Activated T-helper 1 cell treated with Interleukin-2 at 50 U/mL for 16 hours (primary cell): ENCODE measurements around the gene RTN1.

Source experiments
- DNase-seq: peaks from one replicate; pipeline ENCODE4 v3.0.0-alpha.2; 2020; ENCODE audit warnings: low read depth

The RTN1 gene, protein sequence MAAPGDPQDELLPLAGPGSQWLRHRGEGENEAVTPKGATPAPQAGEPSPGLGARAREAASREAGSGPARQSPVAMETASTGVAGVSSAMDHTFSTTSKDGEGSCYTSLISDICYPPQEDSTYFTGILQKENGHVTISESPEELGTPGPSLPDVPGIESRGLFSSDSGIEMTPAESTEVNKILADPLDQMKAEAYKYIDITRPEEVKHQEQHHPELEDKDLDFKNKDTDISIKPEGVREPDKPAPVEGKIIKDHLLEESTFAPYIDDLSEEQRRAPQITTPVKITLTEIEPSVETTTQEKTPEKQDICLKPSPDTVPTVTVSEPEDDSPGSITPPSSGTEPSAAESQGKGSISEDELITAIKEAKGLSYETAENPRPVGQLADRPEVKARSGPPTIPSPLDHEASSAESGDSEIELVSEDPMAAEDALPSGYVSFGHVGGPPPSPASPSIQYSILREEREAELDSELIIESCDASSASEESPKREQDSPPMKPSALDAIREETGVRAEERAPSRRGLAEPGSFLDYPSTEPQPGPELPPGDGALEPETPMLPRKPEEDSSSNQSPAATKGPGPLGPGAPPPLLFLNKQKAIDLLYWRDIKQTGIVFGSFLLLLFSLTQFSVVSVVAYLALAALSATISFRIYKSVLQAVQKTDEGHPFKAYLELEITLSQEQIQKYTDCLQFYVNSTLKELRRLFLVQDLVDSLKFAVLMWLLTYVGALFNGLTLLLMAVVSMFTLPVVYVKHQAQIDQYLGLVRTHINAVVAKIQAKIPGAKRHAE

DNA sequence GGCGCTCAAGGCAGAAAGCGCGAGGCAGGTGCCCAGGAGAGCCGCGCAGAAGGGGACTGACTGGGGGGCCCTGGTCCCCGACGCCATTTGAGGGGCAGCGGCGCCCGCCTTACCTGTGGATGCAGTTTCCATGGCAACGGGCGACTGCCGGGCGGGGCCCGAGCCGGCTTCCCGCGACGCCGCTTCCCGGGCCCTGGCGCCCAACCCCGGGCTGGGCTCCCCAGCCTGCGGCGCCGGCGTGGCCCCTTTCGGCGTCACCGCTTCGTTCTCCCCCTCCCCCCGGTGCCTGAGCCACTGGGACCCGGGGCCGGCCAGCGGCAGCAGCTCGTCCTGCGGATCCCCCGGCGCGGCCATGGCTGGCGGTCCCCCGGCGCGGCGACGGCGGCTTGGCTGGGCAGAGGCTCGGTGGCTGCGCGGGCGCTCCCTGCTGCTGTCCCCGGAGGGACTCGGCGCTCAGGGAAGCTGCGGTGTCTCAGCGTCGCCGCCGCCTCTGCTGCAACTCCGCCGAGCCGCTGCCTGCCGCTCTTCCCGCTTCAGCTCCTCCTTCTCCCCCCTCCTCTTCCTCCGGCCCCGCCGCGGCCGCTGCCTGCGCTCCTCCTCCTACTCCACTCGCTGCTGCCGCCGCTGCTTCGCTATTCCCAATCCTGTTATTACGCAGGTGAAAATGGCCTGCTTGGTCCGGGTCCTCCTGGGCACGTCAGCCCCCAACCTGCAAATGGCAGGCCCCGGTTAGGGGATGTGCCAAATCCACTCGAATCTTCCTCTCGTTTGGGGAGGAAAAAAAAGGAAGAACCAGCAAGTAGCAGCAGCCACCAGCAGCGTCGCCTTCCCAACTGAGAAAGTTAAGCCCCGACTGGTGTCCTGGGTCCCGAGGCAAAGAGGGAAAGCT lies at the start of gene RTN1:
TSS of gene RTN1 (minus strand) at position 500 of the 889 bp plus-strand sequence. CDS start at position 354, 146 bp downstream.
- DNase-seq = no peak

DNA sequence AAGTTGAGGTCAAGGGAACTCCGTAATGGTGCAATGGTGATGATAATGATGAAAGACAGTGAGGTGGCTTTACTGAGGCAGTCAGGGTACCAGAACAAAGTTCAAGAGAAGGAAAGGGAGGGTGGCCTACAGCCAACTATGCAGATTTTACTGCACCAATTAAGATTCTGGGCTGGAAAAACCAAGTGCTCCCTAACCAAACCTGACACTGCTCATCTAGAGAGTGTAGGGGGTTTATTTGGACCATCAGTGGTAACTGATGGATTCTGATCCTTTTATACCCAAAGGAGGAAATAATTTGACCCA lies 49.8 kb upstream of the RTN1 start:
- DNase-seq = no peak

DNA sequence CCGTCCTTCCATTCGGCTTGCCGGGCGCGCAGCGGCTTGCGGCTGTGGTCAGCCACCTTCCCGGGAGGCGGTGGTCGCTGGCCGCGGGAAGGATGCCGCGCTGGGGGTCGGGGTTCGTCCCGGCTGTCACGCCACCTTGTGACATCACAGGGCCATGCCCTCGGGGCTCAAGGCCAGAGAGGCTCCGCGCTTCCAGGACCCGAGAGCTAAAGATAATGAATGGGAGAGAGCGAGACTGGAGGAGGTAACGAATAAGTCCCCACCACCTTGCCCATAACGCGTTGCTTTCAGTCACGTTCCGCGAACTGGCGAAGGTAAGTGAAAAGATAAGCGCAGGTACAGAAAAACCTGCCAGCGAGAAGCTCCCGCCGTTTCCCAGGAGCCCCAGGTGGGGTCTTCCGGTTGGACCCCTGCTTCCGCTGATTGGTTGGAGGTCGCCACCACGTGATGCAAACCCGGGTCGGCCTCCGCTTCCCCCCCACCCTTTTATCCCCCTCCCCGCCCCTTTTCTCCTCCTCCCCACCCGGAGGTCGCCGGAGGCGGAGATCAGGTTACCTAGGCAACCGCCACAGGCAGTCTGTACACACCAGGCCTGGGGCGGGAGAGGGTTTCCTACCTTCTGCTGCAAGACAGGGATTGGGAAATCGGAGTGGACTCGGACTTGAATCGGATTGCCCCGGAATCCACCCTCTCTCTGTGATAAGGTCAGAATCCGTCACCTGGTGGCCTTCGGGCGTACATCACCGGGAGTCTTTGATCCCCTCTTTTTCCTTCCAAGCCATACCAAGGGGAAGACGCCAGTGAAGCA lies 49.2 kb upstream of the RTN1 start, which contains the start of gene LRRC9:
TSS of gene LRRC9 (plus strand) at position 575 of the 808 bp plus-strand sequence.
- DNase-seq = no peak

DNA sequence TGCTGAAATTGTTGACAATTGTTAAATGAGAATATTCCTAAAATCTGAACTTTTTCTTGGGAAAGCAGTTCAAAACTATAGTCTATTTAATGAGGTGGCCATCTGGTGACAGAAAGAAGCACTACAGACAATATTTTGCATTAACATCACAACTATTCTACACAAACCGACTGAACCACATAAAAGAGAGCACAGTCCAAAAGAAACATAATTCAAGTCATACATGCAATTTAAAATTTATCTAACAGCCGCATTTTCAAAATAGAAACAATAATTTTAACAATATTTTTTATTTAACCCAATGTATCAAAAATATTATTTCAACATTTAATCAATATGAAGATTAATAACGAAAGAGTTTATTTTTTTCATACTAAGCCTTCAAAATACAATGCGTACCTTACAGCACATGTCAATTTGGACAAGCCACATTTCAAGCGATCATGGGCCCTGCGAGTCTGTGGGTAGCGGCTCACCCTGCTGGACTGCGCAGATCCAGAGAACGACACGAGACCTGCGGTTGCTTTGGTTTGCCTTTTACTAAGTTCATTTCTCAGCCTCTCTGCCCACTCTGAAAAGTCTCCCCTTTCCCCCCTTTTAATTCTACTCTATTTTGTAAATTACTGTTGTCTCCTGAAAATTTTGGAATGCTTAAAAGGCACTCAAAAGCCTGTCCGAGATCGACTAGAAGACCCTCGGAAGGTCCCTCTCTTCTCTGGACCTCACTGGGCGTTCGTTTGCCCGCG lies 48.4 kb upstream of the RTN1 start:
- DNase-seq = no peak

DNA sequence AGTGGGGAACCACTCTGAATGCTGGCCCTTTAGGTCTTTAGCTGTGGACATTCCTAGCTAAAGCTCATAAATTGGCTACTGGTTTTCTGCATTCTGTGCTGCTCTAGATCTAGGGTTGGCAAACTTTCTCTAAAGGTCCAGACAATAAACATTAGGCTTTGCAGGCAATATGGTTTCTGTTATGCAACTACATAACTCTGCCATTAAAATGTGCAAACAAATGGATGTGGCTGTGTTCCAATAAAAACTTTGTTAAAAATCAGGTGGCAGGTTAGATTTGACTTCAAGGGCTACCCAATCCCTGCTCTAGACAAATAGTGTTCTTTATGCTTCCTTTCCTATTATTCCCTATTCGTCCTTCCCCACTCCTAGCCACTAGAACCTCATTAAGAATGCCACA lies 42.6 kb upstream of the RTN1 start:
- DNase-seq = no peak

DNA sequence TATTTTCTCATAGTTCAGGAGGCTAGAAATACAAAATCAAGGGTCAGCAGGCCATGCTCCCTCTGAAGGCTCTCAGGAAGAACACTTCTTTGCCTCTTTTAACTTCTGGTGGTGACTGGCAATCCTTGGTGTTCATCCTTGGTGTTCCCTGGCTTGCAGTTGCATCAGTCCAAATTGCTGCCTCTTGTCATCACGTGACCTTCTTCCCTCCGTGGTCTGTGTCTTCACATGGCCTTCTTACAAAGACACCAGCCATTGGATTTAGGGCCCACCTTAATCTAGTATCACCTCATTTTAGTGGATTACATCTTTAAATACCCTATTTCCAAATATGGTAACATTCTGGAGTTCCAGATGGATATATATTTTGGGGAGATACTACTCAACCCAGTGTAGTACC lies 41.9 kb upstream of the RTN1 start:
- no peak for DNase-seq

DNA sequence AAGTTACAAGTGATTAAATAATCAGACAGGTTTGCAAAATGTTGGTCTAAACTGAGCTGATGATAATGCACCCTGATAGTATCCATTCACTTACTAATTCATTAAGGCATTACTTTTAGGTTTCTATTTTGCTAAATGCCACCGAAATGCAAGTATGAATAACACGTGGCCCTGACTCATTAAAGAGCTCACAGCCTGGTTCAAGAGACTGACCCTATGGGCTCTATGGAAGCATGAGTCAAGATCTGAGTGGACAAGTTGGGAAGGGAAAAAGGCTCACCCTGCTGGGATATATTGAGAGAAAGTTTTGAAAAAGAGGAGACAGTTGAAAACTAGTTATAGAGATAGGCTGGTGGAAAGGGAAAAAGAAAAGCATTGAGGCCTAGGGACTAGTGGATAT lies 34.6 kb upstream of the RTN1 start:
- no peak for DNase-seq

DNA sequence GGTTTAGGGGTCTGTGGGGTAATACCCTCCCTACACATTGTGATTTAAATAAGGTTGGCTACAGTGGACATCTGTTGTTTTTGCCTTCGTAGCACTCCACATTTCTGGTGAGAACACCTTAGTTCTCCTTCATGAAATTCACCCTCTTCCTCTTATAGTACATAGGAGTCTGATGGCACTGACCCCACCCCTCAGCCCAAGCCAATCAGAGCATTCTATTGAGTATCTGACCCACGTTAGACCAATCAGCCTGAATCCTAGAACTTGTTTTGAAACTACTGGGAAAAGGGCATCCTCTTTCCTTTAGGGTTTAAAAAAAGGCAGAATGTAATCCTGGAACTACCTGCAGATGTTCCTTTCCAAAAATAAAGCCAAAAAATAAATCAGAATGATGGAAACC lies 33.6 kb upstream of the RTN1 start:
- no peak for DNase-seq

DNA sequence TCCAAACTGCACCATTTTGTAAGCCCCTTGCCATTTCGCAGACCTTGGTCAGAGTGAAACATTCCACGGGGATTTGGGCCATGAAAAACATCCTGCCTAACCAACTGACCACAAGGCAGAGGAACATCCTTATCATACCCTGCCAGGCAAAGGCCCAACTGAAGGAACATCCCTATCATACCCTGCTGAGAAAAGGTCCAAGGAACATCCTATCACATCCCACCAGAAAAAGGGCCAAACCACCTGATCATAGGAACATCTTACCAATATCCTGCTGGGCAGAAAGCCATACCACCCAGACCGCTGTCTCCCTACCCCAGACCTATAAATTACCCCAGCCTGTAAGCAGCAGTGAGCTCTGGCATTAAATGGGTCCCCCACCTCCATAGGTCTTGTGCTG lies 30.0 kb upstream of the RTN1 start:
- DNase-seq = no peak

DNA sequence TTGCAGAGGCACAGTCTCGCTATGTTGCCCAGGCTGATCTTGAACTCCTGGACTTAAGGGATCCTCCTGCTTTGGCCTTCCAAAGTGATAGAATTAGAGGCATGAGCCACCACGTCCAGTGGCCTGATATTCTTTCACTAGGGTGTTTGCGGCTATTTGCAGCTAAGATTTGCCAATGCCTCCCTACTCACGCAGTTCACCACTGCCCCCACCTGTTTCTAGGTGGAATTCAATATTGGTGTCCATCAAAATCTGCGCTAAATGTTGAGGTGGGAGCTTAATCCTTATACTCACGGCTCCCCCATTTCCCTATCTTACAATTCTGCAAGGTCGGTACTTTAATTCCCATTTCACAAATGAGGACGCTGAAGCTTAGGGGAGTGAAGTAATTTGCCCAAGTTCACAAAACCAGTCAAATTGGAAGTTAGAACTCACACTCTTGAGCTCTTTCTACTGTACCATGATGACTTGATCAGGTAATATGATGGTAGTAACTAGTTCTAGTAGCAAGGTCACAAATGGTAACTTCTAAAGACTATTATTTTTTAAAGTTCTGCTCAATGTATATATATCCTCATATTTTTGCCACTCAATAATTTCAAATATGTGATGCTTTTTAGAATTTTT lies 27.3 kb upstream of the RTN1 start:
- DNase-seq = no peak

DNA sequence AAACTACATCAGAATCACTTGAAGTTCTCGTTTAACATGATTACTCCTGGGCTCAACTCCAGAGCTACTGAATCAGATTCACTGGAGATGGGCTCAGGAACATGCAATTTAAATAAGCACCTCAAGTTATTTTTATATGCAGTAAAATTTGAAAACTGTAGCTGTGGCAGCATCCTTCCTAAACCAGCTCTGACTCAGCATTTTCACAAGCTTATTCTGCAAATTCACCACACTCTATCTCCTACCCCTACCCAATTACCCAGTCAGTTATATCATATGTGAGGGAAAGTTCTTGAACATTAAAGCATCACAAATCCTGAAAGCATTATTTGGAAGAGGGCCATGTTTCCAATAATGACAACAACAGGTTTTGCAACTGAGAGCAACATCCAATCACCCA lies 25.1 kb upstream of the RTN1 start:
- DNase-seq = no peak

DNA sequence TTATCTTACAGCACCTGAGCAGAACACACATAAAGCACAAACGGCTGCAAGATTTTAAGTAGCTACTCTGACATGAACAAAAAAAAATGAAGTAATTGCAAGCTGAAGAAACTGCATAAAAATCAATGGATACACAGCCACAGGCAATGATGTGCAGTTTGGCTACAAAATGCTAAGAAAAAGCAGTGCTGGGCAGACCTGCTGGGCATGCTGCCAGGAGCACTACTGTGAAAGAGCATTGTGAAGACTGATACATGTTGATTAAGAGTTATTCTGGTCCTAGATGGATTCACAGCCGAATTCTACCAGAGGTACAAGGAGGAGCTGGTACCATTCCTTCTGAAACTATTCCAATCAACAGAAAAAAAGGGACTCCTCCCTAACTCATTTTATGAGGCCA lies 20.1 kb upstream of the RTN1 start:
- no peak for DNase-seq

DNA sequence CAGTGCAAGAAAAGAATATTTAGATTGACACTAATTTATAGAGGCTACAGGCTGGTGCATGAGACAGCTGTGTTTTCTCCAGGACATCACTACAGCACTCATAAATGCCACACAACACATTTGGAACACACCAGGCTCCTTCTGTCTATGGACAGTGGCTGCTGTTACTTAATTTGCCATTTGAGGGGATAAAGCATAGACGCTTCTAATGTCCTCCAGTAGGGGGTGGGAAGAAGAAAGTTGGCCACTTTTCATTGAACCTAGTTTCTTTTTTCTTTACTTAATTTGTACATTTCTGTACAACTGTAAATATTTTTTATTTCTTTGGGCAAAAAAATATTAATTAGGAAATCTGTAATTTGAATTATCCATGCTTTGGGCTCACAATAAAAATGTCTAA lies 12.4 kb upstream of the RTN1 start:
- no peak for DNase-seq

DNA sequence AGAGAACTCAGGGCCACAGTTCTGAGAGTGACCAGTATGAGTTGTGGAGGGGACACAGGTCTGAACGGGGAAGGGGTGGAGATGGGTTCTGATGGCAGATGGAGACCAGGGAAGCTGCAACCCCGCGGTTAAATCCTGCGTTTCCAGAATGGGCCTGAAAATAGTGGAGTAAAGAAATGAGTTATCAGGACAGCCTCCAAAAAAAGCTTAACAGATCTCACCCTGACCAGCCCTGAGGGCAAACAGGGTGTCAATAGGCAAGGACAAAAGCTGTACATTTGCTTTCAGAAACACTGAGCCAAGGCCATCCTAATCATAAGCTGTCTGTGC lies 555 bp upstream of the RTN1 start:
- DNase-seq = no peak

DNA sequence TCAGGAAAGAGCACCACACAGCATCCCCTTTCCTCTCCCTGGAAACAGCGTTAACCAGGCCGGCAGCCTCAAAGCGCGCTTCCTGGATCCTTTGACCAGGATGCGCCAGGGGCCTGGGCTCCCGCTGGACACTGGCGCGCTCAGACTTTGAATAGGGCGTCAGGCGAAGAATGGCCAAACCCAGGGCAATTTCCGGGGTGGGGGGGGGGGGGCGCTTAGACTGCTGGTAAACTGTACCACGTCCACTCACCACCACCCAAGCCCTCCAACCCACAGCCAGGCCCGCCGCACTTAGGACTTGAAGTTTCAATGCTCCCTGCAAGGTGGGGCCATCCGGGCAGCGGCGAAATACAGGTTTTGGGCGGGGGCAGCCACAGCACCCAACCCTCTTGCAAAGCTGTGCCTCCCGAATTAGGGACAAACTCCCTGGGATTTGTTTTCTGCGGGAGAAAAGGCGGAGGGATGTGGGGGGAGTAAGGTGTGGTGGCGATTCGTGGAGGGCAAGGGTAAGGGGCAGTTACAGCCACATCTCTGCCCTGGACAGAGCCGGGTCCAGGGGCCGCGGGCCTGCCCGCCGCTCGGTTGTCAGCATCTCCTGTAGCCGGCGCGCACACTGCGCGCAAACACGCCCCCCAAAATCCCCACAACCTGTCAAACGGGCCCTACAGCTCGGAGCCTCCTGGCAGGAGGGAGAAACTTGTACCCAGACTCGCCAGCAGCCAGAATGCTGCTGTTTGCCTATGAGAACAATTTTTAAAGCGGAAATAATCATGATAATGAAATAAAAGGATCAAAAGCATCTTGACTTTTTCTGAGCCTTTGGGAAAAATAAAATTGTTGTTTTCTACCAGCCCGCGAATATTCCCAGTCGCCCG lies 958 bp downstream of the RTN1 start:
- DNase-seq = no peak

DNA sequence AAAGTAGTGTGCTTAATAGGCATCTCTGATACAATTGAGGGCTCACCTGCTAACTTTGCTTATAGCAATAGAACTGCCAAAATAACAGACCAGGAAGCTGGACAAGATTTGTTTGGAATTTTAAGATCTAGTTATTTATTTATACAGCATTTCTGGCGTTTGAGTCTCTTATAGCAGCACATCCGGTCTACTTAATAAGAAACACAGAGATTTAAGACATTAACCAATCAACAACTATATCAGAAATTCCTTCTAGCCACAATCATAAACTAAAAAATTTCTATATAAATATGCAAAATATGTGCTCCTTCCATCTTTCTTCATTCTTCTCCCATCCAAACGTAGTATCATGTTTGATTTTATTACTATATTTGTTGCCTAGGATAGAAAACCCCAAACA lies 2.6 kb downstream of the RTN1 start:
- no peak for DNase-seq

DNA sequence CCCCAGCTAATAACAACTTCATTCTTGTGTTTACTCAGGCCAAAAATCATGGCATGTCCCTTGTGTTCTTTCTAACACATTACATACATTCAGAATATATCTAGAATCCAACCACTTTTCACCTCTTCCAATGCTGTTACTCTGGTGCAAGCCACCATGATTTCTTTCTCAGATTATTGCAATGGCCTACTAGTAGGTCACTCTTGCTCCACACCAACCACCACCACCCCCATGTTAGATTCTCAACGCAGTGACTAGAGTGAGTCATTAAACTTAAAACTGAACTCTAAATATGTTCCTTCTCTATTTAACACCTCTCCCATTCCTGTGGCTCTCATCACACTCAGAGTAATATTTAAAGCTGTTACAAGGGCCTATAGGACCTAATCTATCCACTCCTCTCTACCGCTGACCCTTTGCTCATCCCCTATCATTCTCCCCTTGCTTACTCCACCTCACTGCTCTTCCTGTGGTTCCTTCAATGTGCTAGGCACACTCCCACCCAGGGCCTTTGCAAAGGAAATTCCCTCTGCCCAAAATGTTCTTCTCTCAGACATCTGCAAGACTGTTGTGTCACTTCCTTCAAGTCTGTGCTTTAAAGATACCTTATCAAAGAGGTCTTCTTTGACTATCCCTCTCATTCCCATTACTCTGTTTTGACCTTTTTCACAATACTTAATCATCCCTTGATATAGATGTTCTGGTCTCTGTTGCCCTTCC lies 6.6 kb downstream of the RTN1 start:
- no peak for DNase-seq

DNA sequence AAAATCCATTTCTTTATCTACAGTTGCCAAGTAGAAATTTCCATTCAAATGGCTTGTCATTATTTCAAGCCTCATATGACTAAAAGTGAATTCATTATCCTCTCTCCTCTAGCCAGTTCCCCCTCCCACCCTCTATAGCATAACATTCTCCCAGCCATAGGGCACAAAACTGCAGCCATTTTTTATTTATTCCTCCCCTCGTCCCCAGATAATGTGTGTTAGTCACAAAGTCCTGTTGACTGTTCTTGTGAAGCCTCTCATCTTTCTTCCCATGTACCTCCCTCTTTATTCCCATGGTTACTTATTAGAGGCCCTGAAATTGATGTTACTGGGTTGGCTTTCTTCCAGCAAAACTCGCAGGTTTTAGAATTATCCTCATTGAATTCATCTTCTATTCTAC lies 13.2 kb downstream of the RTN1 start:
- no peak for DNase-seq

DNA sequence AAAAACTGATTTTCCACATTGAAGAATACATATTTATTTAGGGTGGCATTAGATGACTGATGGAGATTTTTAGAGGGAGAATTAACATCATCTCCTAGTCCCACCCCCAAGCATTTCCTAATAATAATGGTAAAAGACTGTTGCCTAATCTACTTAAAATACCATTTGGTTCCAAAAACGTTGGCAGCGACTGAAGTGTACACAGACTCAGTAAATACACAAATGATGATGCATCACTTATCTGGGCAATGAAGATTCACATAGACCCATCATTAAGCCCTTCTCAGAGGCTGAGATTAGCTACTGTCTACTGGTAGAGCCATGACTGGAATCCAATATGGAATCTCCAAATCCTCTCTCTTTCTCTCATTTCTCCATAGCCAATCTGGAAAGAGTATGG lies 18.2 kb downstream of the RTN1 start:
- no peak for DNase-seq
